ENCODE measurements around the gene FAM81B.
A peak's percentile ranks its signal among the peaks of the same experiment; 100 is the strongest.
"Not testable (repeated sequence)": the region's sequence is repeated elsewhere in the genome, so short reads cannot be mapped to it uniquely, and the experiment has no call there.

The FAM81B gene, protein sequence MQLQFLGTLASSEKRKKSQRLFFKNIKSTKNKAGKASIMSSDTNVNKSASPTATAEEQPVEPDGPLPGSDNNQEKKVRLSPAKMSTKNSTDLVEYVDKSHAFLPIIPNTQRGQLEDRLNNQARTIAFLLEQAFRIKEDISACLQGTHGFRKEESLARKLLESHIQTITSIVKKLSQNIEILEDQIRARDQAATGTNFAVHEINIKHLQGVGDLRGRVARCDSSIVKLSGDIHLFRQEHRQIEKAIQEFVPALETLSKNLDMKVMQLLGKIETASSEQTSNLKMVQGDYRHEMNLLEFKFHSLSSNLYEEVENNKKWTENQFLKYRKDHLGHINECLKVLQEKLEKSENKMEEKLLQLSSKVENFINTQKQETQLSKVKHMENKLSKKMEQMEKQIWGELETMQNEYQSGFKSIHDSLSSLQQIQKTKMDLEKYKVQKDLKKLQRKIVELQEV

DNA sequence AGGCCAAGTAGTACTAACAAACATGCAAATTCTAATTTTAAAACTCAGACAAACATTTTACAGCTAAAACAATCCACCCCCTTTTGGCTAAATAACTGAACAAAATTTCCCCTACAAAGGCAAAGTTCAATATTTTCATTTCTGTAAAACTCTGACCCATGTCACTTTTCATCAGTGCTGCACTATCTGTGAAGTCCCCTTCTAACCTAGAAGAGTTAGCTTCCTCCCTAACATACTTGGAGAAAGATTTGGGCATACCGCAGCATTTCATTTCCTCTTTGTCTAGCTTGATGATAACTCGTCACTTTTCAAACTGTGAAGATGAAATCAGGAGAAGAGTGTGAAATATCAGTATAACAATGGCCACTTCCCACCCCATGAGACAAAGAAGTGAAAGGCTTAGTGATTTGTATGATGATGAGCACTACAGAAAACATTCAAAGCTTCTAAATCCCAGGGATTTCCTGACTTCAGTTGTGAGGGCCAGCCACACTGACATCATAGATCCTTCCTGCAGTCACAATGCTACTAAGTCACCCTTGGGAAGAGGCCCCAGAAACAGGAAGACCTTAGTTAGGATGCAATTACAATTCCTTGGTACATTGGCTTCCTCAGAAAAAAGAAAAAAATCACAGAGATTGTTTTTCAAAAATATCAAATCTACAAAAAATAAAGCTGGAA is at the start of gene FAM81B:
Gene FAM81B (plus strand): TSS at position 555 of the 681 bp plus-strand sequence. CDS start 24 bp downstream, at position 579.
- no peak for DNase-seq

DNA sequence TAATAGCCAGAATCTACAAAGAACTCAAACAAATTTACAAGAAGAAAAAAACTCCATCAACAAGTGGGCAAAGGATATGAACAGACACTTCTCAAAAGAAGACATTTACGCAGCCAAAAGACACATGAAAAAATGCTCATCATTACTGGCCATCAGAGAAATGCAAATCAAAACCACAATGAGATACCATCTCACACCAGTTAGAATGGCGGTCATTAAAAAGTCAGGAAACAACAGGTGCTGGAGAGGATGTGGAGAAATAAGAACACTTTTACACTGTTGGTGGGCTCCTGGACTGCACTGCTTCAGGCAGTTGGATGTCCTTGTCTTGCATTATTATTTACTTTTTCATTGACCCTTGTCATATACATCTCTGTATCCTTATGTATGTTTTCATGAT is 49.7 kb upstream of the FAM81B start:
- DNase-seq = not testable (repeated sequence)

DNA sequence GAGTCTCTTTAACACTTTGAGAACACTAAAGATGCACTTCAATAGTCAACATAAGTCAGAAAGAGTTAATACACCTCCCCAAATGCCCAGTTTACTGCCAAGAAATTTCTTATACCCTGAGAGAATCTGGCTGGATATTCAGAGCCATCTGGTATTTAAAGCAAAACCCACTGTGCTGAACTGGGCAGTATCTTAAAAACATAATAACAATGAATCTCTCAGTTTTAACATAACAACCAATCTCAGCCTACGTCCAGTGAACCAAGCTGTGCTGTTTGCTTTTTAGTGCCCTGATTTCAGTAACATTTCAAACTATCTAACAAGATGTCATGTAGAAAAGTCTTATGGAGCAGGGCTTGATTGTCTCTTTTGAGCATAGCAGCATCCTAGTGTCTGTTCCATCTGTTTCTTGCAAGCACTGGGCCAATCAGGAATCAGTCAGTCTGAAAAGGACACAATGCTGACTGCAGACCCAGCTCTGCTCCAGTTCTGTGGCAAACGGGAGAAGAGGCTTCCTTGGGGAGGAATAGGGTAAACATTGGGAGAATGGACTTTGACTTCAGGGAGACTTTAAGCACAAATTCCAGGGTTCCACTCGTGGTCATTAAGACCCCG is 43.6 kb upstream of the FAM81B start:
- peak in 4 of 58 donors; percentile 6 to 24 (median 16) for DNase-seq

DNA sequence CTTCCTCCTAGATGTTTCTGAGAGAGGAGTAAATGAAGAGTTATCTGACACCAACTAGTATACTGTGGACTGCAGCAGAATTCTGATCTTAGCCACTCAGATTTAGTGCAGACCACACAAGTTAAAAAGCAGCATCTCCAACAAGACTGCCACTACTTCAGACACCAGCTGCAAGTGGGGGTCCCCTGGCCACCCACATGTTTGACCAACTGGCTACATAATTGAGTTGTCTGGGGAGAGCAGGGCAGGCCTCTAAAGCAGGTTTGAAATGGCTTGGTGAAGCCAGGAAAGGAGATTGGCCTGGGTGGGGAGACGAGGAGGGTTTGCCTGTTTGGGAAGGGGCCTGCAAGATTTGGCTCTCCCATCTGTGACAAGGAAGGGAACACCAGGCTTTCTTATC is 40.5 kb upstream of the FAM81B start:
- peak in 1 of 58 donors; percentile 1 for DNase-seq

DNA sequence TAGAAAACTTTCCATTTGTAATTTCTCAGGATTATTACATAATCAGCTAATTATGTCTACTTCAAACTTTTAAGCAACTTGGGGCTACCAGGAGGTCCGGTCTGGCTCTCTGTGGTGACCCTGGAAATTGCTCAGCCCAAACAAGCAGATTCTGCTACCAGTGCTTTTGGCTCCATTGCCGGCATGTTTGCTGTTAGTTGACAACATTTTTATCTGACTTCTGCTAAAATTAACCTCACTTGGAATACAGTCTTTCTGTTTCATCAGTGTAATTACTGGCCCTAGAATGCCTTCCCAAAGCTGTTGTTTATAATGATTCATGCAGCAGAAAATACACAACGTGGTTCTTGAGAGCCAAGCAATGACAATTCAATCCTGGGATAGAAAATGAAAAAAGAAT is 38.5 kb upstream of the FAM81B start:
- peak in 1 of 58 donors; percentile 3 for DNase-seq

DNA sequence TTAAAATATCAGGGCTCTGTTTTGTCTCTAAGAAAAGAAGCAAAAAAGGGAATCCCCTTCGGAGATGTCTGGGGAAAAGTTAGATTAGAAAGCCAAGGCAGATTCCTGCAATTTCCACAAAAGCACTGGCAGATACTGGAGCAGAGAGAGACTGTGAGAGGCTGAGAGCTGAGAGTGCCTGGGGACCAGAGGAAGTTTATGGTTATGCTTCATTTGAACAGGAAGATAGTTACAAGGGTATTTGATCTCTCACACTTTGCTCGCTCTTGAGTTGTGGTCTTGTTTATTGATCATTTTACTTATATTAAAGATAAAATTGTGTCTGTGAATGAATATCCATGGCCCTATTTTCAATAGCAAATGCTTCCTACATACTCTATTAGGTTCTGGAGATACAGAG is 32.8 kb upstream of the FAM81B start:
- DNase-seq = no peak

DNA sequence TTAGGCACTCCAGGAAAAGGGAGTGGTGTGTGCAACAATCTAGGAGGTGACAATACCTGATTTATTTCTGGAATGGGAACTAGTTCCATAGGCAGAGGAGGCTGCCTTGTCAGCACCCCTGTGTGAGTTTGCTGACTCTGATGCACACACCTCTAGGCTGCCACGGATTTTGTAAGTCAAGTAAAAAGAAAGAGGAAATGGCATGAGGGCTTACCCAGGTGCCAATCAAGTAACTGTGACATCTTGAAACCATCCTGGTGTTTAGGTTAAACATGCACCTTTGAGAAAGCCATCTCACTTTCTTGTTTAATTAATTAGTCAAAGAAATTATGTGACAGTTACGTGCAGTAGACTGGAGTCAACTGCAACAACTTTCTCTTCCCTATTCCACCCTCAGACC is 32.3 kb upstream of the FAM81B start:
- DNase-seq = no peak

DNA sequence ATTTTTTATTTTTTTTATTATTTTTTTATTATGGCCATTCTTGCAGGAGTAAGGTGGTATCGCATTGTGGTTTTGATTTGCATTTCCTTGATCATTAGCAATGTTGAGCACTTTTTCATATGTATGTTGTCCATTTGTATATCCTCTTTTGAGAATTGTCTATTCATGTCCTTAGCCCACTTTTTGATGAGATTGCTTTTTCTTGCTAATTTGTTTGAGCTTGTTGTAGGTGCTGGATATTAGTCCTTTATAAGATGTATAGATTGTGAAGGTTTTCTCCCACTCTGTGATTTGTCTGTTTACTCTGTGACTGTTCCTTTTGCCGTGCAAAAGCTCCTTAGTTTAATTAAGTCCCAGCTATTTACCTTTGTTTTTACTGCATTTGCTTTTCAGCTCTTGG is 30.5 kb upstream of the FAM81B start:
- not testable (repeated sequence) for DNase-seq

DNA sequence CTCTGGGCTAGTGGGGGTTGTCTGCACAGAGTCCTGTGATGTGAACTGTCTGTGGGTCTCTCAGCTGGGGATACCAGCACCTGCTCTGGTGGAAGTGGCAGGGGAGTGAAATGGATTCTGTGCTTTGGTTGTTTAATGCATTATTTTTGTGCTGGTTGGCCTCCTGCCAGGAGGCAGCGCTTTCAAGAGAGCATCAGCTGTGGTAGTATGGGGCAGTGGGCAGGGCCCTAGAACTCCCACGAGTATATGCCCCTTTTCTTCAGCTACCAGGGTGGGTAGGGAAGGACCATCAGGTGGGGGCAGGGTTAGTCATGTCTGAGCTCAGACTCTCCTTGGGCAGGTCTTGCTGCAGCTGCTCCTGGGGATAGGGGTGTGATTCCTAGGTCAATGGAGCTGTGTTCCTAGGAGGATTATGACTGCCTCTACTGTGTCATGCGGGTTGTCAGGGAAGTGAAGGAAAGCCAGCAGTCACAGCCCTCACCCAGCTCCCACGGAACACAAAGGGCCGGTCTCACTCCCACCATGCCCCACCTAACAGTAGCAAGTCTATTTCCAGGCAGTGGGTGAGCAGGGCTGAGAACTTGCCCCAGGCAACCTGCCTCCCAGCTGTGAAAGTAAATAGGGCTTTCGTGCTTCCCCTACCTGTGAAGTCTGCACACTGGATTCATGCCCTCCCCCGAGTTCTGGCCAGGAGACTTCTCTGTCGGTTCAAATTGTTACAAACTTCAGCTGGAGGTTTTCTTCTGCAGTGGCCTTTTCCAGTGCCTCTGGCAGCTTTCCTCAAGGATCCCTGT is 25.7 kb upstream of the FAM81B start:
- DNase-seq = no peak

DNA sequence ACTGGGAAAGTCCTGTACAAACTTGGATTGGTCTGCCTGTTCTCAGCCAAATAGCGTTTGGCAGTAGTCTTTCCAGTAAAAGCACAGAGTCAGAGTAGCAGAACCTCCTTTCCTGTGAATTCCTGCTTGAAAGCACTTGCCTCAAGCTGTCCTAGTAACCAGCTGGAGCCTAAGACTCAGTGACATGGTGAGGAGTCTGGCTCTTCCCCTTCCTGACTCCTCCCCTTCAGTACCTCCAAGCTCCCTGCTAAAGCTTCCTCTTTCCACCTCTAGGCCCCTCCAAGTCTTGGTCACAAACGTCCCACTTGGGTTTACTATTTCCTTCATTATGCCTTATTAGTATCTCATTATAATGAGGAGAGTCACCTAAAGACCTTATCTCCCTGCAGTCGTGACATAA is 21.4 kb upstream of the FAM81B start:
- no peak for DNase-seq

DNA sequence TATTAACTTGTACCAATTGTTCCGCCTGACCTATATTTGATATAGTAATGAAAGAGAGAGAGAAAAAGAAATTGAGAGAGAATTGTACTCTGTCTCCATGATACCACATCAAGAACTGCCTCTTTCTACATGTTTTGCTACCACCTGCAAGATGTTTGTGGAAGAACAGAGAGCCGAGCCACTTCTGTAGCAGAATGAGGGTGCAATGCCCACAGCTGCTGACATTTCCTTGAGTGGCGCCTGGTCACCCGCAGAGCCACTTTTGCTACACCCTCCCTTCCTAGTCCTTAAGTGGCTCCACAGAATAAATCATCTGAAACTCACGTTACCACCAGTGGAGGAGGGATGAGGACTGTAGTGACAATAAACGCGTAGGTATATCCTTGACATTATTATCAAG is 17.1 kb upstream of the FAM81B start:
- no peak for DNase-seq

DNA sequence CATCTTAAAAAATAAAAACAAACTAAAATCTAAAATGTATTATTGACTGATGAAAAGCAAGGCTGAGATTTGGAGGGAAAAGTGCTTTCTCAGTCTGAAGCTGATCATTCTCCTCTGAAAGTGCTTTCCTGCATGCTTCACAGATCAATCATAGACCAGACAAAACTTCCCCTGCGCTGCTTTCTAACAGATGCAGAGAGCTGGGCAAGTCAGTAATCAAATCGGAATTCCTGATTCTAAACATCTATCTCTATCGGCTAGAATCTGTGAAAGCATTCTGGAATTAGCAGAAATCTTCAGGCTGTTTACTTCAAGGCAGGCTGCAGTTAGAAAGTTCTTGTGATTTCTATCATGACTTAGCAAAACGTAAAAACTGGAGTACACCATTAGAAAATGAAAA is 15.6 kb upstream of the FAM81B start:
- DNase-seq = no peak

DNA sequence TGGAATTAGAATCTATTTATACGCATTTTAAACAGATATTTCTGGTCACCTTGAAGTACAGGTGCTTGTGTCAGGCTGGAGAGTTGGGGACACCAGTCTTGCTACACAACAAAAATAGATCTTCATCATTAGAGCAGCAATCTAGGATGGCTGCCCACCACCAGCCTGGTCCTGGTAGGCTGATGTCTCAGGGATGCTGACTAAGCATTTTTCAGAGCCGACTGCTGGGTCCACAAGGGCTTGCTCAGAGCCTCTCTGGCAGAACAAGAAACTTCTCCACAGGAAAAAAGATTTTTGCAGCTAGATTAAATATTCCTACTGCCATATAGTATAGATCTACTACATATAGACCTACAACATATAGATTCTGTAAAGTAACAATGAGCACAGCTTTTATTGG is 12.0 kb upstream of the FAM81B start:
- no peak for DNase-seq

DNA sequence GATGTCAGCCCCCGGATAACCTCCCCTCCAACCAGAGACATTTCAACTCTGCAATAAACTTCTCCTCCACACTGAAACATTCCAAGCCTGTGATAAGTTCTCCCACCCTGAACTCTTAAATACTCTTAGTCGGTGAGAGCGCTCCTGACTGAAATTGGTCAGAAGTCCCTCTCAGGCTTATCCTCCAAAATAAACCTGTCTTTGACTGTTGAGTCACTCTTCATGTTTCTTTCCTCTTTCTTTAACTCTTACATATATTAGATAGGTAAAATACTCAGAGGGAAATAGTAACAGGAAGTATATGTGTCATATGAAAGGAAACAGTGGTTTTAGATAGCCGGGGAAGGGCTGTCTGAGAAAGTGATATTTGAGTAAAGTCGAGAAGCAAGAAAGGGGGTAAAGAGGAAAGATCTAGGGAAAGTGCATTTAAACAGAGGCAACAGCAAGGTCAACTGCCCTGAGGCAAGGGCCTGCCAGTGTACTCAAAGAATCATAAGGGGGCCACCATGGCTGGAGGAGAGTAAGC is 11.0 kb upstream of the FAM81B start:
- no peak for DNase-seq

DNA sequence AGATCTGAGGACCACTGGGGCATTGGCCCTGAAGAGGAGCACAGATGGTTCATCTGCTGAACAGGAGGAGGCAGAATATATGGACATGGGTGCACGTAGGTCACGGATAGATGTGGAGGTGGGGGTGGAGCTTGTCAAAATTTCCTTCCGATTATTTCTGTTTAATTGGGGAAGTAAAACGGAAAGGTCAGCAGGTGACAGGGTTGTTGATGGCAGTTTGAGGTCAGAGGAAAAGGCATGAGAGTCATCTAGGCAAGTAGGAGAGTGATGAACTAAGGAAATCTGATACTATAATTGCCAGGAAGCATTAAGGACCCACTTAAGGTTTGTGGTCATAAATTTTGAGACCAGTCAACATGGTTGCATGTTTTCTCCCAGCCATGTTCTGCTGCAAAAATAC is 8.4 kb upstream of the FAM81B start:
- no peak for DNase-seq

DNA sequence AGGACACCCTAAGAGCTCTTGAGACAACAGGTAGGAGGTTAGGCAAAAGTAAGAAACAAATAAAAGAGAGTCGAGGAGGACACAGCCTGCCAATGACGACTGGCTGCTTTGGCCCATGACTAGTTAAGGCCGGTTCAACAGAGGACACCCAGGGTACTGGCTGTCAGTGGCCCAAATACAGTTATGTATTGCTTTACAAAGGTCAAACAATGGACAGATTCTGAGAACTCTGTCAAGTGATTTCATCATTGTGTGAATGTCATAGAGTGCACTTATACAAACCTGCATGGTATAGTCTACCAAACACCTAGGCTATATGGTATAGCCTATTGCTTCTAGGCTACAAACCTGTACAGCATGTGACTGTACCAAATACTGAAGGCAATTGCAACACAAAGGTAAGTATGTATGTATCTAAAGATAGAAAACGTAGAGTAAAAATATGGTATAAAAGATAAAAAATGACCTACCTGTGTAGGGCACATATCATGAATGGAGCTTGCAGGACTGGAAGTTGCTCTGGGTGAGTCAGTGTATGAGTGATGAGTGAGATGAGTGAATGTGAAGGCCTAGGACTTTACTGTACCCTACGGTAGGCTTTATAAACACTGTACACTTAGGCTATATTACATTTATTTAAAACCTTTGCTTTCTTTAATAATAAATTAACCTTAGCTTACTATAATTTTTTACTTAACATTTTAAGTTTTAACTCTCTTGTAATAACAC is 6.5 kb upstream of the FAM81B start:
- no peak for DNase-seq

DNA sequence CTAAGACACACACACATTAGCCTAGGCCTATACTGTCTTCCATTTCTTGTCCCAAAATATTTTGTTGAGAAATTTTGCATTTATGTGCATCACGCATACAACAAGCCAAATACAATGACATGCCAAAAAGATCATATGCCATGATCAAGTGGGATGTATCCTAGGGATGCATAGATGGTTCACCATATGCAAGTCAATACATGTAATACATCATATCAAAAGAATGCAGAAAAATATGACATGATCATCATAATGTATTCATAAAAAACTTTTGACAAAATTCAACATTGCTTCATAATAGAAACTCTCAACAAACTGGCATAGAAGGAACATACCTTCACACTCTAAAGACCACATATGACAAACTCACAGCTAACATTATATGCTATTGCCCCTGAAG is 5.8 kb upstream of the FAM81B start:
- no peak for DNase-seq

DNA sequence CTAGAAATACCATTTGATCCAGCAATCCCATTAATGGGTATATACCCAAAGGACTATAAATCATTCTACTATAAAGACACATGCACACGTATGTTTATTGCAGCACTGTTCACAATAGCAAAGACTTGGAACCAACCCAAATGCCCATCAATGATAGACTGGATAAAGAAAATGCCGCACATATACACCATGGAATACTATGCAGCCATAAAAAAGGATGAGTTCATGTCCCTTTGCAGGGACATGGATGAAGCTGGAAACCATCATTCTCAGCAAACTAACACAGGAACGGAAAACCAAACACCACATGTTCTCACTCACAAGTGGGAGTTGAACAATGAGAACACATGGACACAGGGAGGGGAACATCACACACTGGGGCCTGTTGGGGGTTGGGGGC is 799 bp downstream of the FAM81B start:
- not testable (repeated sequence) for DNase-seq

DNA sequence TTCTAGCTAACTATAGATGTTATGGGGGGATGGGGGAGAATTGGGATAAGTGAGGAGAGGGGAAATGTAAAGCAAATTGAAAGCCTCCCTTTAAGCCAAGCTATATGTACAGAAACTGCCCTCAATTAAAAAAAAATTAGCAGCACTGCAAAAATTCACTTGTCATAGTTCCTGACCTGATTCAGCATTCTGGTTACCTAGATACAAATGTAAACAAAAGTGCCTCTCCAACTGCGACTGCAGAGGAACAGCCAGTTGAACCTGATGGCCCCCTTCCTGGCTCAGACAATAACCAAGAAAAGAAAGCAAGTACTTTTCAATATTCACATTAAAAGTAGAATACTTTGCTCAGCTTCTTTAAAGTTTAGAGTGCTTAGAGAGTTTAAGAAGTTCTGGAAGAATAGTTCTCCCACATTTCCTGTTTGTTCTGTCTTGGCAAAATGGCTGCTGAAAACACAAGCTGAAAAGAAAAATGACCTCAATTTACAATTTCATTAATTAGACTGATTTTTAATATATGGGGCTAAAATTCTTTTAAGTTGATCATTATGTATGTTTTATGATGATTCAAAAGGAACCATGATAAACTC is 1.5 kb downstream of the FAM81B start:
- DNase-seq = no peak

DNA sequence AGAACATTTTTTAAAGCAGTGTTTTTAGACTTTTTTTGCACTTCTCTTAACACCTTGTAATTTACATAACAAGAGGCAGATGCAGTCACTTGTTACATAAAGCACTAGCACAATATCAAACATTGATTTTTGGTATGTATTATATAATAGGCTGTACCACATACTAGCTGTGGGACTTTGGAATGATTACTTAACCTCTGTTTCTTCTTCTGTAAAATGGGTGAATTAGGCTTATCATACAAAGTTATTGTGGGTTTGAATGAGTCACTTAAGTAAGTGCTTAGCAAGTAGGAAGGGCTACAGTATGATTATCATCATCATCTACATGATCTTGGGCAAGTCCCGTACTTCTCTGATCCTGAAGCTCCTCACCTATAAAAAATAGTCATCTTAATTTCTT is 2.1 kb downstream of the FAM81B start:
- DNase-seq = no peak

All from anterior cingulate cortex (tissue), 58 donors.